Measurements from ENCODE around the gene OR2C3.

DNA sequence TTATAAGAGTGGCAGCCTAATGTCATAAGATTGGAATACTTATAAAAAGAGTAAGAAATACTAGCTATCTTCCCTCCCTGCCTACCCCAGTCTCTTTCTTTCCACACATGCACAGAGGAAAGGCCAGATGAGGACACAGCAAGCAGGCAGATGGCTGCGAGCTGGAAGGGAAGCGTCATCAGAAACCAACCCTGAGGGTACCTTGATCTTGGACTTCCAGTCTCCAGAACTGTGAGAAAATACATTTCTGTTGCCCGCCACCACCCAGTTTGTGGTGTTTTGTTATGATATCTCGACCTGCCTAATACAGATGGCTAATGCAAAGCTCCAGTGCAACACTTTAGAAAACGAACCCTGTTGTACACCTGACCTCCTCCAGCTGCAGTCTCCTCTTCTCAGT, 2.3 kb upstream of the OR2C3 start:
- TF ChIP-seq, protein P1, sequence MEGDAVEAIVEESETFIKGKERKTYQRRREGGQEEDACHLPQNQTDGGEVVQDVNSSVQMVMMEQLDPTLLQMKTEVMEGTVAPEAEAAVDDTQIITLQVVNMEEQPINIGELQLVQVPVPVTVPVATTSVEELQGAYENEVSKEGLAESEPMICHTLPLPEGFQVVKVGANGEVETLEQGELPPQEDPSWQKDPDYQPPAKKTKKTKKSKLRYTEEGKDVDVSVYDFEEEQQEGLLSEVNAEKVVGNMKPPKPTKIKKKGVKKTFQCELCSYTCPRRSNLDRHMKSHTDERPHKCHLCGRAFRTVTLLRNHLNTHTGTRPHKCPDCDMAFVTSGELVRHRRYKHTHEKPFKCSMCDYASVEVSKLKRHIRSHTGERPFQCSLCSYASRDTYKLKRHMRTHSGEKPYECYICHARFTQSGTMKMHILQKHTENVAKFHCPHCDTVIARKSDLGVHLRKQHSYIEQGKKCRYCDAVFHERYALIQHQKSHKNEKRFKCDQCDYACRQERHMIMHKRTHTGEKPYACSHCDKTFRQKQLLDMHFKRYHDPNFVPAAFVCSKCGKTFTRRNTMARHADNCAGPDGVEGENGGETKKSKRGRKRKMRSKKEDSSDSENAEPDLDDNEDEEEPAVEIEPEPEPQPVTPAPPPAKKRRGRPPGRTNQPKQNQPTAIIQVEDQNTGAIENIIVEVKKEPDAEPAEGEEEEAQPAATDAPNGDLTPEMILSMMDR (IDR thresholded peaks at IDR 0.05; ENCODE audit: poor library complexity): no peak
- TF ChIP-seq EZH2 (IDR thresholded peaks at IDR 0.05; ENCODE audit: borderline replicate concordance): no peak
- no peak for TF ChIP-seq EZH2phosphoT487 (IDR thresholded peaks at IDR 0.05; ENCODE audit: low read depth, severe bottlenecking, unreplicated experiment)
